Activated CD8-positive, alpha-beta T cell treated with anti-CD3 and anti-CD28 coated beads for 36 hours (primary cell): ENCODE results near the gene CES5A. TPM values are rescaled to one million over a fixed set of nuclear protein-coding genes. Genes with fewer than 3 reads are reported as not detected.

ENCODE experiments used
- ATAC-seq: fragments of 200-7000 bp; cut with Tn5 transposase; one replicate; pipeline ENCODE4 v1.10.0; 2021; ENCODE audit warnings: mild to moderate bottlenecking, moderate library complexity
- CTCF ChIA-PET: fragments of 350-600 bp; sonication (Branson Sonifier 250); formaldehyde crosslinking; loops from one replicate; lab custom pipeline; 2021; ENCODE audit warnings: antibody characterized with exemption; lab: Charles Lee
- POLR2A ChIA-PET: fragments of 350-600 bp; sonication (Branson Sonifier 250); formaldehyde crosslinking; loops from one replicate; lab custom pipeline; 2021; ENCODE audit warnings: antibody characterized with exemption; lab: Charles Lee
- DNase-seq: peaks from one replicate; pipeline ENCODE4 v3.0.0-alpha.2; 2020
- H3K27ac Mint-ChIP-seq: one replicate; pipeline ENCODE4 v1.8.0; 2021; ENCODE audit warnings: mild to moderate bottlenecking, mixed read lengths
- H3K27me3 Mint-ChIP-seq: one replicate; pipeline ENCODE4 v1.8.0; 2021; ENCODE audit warnings: mixed read lengths
- H3K36me3 Mint-ChIP-seq: one replicate; pipeline ENCODE4 v1.8.0; 2021; ENCODE audit warnings: low read depth, mixed read lengths
- H3K4me1 Mint-ChIP-seq: one replicate; pipeline ENCODE4 v1.8.0; 2021; ENCODE audit warnings: low read depth, mixed read lengths
- H3K4me3 Mint-ChIP-seq: one replicate; pipeline ENCODE4 v1.8.0; 2021; ENCODE audit warnings: mild to moderate bottlenecking, moderate library complexity, mixed read lengths
- H3K9me3 Mint-ChIP-seq: one replicate; pipeline ENCODE4 v1.8.0; 2021; ENCODE audit warnings: mixed read lengths
- CTCF ChIP-seq: fragments of 200-600 bp; IDR thresholded peaks from one replicate; pipeline ENCODE4 v1.8.0; 2022; ENCODE audit warnings: antibody characterized with exemption, mild to moderate bottlenecking
- intact Hi-C: fragments of 100-400 bp; cut with micrococcal nuclease; formaldehyde crosslinking; loops from one replicate; pipeline ENCODE4 v1.10.0; 2022
- total RNA-seq, 2 experiments: library from RNA; stranded (reverse); gene quantifications; one replicate each; pipeline ENCODE4 v1.2.3, GENCODE V29; 2021

Gene CES5A
- total RNA-seq, 2 experiments from 2014 or later: not detected

- no peak for TF ChIP-seq CTCF
- intact Hi-C loops: no loop called here
- ChIA-PET CTCF (interaction anchor here (0.7 to 1.0 kb wide), 2 partner anchors 10 to 24 kb away, joined by 3 read pairs; no protein-coding TSS in a partner anchor), POLR2A (no interaction called here)
- no peak for ATAC-seq
- Mint-ChIP-seq H3K27me3 (peaks cover 14% of the 10 kb centered on the region), H3K36me3 (no peaks in the 10 kb centered on the region), H3K4me1 (no peaks in the 10 kb centered on the region), H3K4me3 (no peak overlapping the region), H3K27ac (no peak overlapping the region), H3K9me3 (no peaks in the 10 kb centered on the region)
- DNase-seq: no peak
These were observed 25.6 kb downstream of the CES5A start for GRCh38 chr16:55849536-55849935.

GRCh38 chr16:55846598-55847346 lies 28.4 kb downstream of the CES5A start:
- no peak overlapping the region for H3K4me3 Mint-ChIP-seq
- H3K9me3 Mint-ChIP-seq: no peaks in the 10 kb centered on the region
- intact Hi-C loops: no loop called here
- POLR2A ChIA-PET: no interaction called here
- no peaks in the 10 kb centered on the region for H3K4me1 Mint-ChIP-seq
- TF ChIP-seq CTCF: no peak
- no peaks in the 10 kb centered on the region for H3K36me3 Mint-ChIP-seq
- ATAC-seq: no peak
- CTCF ChIA-PET: interaction anchor here (1.6 kb wide), 1 partner anchor 382 kb away, joined by 10 read pairs; no protein-coding TSS in a partner anchor
- DNase-seq: no peak
- H3K27ac Mint-ChIP-seq: no peak overlapping the region
- peaks cover 15% of the 10 kb centered on the region for H3K27me3 Mint-ChIP-seq

GRCh38 chr16:55843105-55843395 lies 32.1 kb downstream of the CES5A start:
- no peak overlapping the region for H3K4me3 Mint-ChIP-seq
- peaks cover 15% of the 10 kb centered on the region for H3K27me3 Mint-ChIP-seq
- H3K4me1 Mint-ChIP-seq: no peaks in the 10 kb centered on the region
- ChIA-PET CTCF (interaction anchor here (5.4 kb wide), 1 partner anchor 378 kb away, joined by 39 read pairs; no protein-coding TSS in a partner anchor), POLR2A (no interaction called here)
- intact Hi-C loops: loop anchor here (5.0 kb wide), 1 partner anchor 376 kb away; no protein-coding TSS in a partner anchor
- ATAC-seq (no peak), DNase-seq (no peak)
- no peak for TF ChIP-seq CTCF
- H3K9me3 Mint-ChIP-seq: no peaks in the 10 kb centered on the region
- H3K36me3 Mint-ChIP-seq: no peaks in the 10 kb centered on the region
- H3K27ac Mint-ChIP-seq: no peak overlapping the region

GRCh38 chr16:55842369-55843104 lies 32.6 kb downstream of the CES5A start:
- H3K36me3 Mint-ChIP-seq: no peaks in the 10 kb centered on the region
- no peaks in the 10 kb centered on the region for H3K9me3 Mint-ChIP-seq
- ChIA-PET POLR2A (no interaction called here), CTCF (interaction anchor here (0.7 to 5.4 kb wide), 8 partner anchors 16 to 475 kb away, joined by 3 to 39 read pairs (median 5); no protein-coding TSS in a partner anchor)
- H3K4me3 Mint-ChIP-seq: no peak overlapping the region
- H3K27ac Mint-ChIP-seq: no peak overlapping the region
- H3K4me1 Mint-ChIP-seq: no peaks in the 10 kb centered on the region
- peak; percentile 25 for DNase-seq
- intact Hi-C loops: loop anchor here (1.0 to 5.0 kb wide), 2 partner anchors 130 to 375 kb away; no protein-coding TSS in a partner anchor
- peak; percentile 45 for ATAC-seq
- H3K27me3 Mint-ChIP-seq: peaks cover 15% of the 10 kb centered on the region
- peak; percentile 80 for TF ChIP-seq CTCF
